ENCODE measurements around the gene MANEA. TPM values are rescaled to one million over a fixed set of nuclear protein-coding genes. Genes with fewer than 3 reads are reported as not detected.

MANEA gene
- total and polyA plus RNA-seq, 2 of the 13 experiments (the other 11 are each of a cell fraction or from before 2014, with no cell fraction given) = 10.0 to 10.9 TPM

GRCh38 chr6:95577304-95578105 lies at the start of gene MANEA (continued):
- TF ChIP-seq NONO (IDR thresholded peaks at IDR 0.05) = no peak
- no peak; the same call in 1 of the 2 replicates for TF ChIP-seq NONO (CRISPR knock-in tag; conservative IDR thresholded peaks at IDR 0.05)
- TF ChIP-seq SP4 (CRISPR knock-in tag; IDR thresholded peaks at IDR 0.05) = no peak; the same call in none of the 2 replicates
- TF ChIP-seq MYPOP (CRISPR knock-in tag; IDR thresholded peaks at IDR 0.05) = no peak
- TF ChIP-seq SATB2 (CRISPR knock-in tag; IDR thresholded peaks at IDR 0.05) = no peak
- TF ChIP-seq ZNF292 (CRISPR knock-in tag; IDR thresholded peaks at IDR 0.05; ENCODE audit: borderline replicate concordance, low read depth) = peak; percentile 67
- peak; percentile 56 to 61; a peak in 3 of 4 replicates for TF ChIP-seq POLR2A (IDR thresholded peaks at IDR 0.05; ENCODE audit: insufficient read depth in 1 of 2, low read depth in 2 of 2, low read length in 2 of 2)
- no peak for TF ChIP-seq ZBTB26 (CRISPR knock-in tag; IDR thresholded peaks at IDR 0.05; ENCODE audit: borderline replicate concordance)
- TF ChIP-seq, protein P1, sequence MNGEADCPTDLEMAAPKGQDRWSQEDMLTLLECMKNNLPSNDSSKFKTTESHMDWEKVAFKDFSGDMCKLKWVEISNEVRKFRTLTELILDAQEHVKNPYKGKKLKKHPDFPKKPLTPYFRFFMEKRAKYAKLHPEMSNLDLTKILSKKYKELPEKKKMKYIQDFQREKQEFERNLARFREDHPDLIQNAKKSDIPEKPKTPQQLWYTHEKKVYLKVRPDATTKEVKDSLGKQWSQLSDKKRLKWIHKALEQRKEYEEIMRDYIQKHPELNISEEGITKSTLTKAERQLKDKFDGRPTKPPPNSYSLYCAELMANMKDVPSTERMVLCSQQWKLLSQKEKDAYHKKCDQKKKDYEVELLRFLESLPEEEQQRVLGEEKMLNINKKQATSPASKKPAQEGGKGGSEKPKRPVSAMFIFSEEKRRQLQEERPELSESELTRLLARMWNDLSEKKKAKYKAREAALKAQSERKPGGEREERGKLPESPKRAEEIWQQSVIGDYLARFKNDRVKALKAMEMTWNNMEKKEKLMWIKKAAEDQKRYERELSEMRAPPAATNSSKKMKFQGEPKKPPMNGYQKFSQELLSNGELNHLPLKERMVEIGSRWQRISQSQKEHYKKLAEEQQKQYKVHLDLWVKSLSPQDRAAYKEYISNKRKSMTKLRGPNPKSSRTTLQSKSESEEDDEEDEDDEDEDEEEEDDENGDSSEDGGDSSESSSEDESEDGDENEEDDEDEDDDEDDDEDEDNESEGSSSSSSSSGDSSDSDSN (CRISPR knock-in tag; IDR thresholded peaks at IDR 0.05) = peak; percentile 57; the same call in 1 of the 2 replicates
- peak; percentile 90 for TF ChIP-seq RBFOX2 (IDR thresholded peaks at IDR 0.05; ENCODE audit: low read depth, low read length)
- TF ChIP-seq KDM5A (IDR thresholded peaks at IDR 0.05; ENCODE audit: borderline replicate concordance, low read length) = no peak; the same call in 1 of the 2 replicates
- TF ChIP-seq ZMYM2 (CRISPR knock-in tag; IDR thresholded peaks at IDR 0.05) = no peak
- TF ChIP-seq ZBTB37 (CRISPR knock-in tag; IDR thresholded peaks at IDR 0.05) = no peak
- TF ChIP-seq HOXD1 (CRISPR knock-in tag; IDR thresholded peaks at IDR 0.05) = peak; percentile 37; the same call in 1 of the 2 replicates
- TF ChIP-seq, protein P2, sequence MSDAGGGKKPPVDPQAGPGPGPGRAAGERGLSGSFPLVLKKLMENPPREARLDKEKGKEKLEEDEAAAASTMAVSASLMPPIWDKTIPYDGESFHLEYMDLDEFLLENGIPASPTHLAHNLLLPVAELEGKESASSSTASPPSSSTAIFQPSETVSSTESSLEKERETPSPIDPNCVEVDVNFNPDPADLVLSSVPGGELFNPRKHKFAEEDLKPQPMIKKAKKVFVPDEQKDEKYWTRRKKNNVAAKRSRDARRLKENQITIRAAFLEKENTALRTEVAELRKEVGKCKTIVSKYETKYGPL (CRISPR knock-in tag; IDR thresholded peaks at IDR 0.05) = peak; percentile 74; the same call in 1 of the 2 replicates
- no peak for TF ChIP-seq MZF1 (CRISPR knock-in tag; IDR thresholded peaks at IDR 0.05; ENCODE audit: borderline replicate concordance)
- no peak for TF ChIP-seq NFRKB (IDR thresholded peaks at IDR 0.05)
- TF ChIP-seq, protein P3, sequence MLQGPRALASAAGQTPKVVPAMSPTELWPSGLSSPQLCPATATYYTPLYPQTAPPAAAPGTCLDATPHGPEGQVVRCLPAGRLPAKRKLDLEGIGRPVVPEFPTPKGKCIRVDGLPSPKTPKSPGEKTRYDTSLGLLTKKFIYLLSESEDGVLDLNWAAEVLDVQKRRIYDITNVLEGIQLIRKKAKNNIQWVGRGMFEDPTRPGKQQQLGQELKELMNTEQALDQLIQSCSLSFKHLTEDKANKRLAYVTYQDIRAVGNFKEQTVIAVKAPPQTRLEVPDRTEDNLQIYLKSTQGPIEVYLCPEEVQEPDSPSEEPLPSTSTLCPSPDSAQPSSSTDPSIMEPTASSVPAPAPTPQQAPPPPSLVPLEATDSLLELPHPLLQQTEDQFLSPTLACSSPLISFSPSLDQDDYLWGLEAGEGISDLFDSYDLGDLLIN (CRISPR knock-in tag; IDR thresholded peaks at IDR 0.05; ENCODE audit: borderline replicate concordance) = no peak

All from HepG2 (cell line).